Spinal cord (tissue), 10 donors: ENCODE results near the gene NUP93. TPM values are rescaled to one million over a fixed set of nuclear protein-coding genes. Genes with fewer than 3 reads are reported as not detected.
"Not testable (repeated sequence)": the region's sequence is repeated elsewhere in the genome, so short reads cannot be mapped to it uniquely, and the experiment has no call there.

Experiments used
- DNase-seq, 6 donors: peaks; one replicate each; pipeline versions ENCODE4 v3.0.0 to v3.0.0-alpha.2; 2013 to 2015; ENCODE audit warnings: low spot score in 6 of 6, low read depth in 4 of 6
- H3K27ac ChIP-seq: one replicate; pipeline ENCODE4 v1.5.1; 2013; ENCODE audit warnings: low read depth, low read length, control low read depth
- H3K27me3 ChIP-seq: one replicate; pipeline ENCODE4 v1.6.1; 2013; ENCODE audit warnings: low read length; ENCODE audit not compliant: control insufficient read depth, insufficient read depth
- H3K36me3 ChIP-seq: one replicate; pipeline ENCODE4 v1.6.1; 2013; ENCODE audit warnings: low read length; ENCODE audit not compliant: control insufficient read depth, insufficient read depth
- H3K4me1 ChIP-seq: one replicate; pipeline ENCODE4 v1.6.1; 2013; ENCODE audit warnings: low read length; ENCODE audit not compliant: control insufficient read depth, insufficient read depth
- H3K4me3 ChIP-seq: one replicate; pipeline ENCODE4 v1.5.1; 2013; ENCODE audit warnings: low read depth, low read length, control low read depth
- H3K9me3 ChIP-seq: one replicate; pipeline ENCODE4 v1.6.1; 2013; ENCODE audit warnings: low read length; ENCODE audit not compliant: control insufficient read depth, insufficient read depth
- WGBS: methylation state at CpG from one replicate; pipeline ENCODE4 v1.1.5; 2013; ENCODE audit warnings: missing lambda C conversion rate; ENCODE audit not compliant: insufficient coverage; 5-methylcytosine and 5-hydroxymethylcytosine counted together
- polyA plus RNA-seq, 2 donors: library from polyadenylated mRNA; unstranded; fragments of 120-200 nt; gene quantifications; one replicate each; pipeline ENCODE4 v1.2.1, GENCODE V29; 2013; ENCODE audit not compliant: insufficient read length in 2 of 2
- total RNA-seq, 2 donors: library from RNA; depleted of rRNA in 1 of 2; stranded (reverse); fragments of 120-200 nt in 1 of 2; fragments of >200 nt in 1 of 2; gene quantifications; one replicate each; pipeline versions ENCODE4 v1.2.3 to v1.2.4, GENCODE V29; 2013 to 2014
- donor health status: healthy.

NUP93 gene
- total and polyA plus RNA-seq, 4 donors, result 103 to 128 (median 121) TPM

DNA sequence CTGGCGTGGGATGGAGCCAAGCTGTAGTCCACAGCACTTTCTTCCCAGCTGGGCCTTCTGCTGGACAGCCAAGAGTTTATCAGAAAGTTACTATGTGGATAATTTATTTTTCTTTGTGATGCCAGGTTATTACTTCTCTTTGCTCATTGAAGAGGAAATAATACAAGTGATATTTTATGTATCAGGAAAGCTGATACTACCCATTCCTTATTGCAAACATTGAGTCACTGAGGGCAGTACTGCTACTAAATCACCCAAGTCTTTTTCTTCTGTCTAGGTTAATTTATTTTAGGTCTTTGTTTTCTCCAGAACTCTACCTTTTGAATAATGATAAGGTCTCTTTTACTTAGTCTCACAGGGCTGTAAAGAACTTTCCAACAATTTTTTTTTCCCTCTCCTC, 8.3 kb downstream of the NUP93 start:
- peaks cover 5% of the 10 kb centered on the region for H3K4me1 ChIP-seq
- no peaks in the 10 kb centered on the region for H3K27me3 ChIP-seq
- H3K9me3 ChIP-seq, result no peaks in the 10 kb centered on the region
- H3K4me3 ChIP-seq, result no peak overlapping the region
- no peak overlapping the region for H3K27ac ChIP-seq
- H3K36me3 ChIP-seq, result peaks cover 3% of the 10 kb centered on the region
- no peak for DNase-seq
- no CpG with 5 or more reads among the region's 1 CpG for WGBS

DNA sequence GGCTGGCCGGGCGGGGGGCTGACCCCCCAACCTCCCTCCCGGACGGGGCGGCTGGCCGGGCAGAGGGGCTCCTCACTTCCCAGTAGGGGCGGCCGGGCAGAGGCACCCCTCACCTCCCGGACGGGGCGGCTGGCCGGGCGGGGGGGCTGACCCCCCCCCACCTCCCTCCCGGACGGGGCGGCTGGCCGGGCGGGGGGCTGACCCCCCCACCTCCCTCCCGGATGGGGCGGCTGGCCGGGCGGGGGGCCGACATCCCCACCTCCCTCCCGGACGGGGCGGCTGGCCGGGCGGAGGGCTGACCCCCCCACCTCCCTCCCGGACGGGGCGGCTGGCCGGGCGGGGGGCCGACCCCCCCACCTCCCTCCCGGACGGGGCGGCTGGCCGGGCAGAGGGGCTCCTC, 9.4 kb downstream of the NUP93 start:
- no CpG with 5 or more reads among the region's 38 CpGs for WGBS
- H3K9me3 ChIP-seq, H3K27me3 ChIP-seq: not testable (repeated sequence)

DNA sequence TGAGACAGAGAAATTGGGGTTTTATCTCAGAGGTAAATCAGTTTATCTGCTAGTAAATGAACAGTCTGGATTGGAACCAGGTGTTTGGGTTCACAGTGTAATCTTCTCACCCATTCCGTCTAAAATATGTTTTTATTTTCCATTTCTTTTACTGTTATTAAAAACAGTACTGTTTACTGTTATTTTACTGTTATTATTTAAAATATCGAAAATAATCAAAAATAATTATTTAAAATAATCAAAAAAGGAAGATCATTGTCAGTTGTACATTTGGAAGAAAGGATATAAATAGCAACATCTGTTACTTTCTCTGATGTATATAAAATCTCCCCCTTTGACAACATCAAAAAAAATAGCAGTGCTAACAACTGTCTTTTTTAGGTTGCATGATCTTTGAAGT, 11.5 kb downstream of the NUP93 start:
- no peaks in the 10 kb centered on the region for H3K9me3 ChIP-seq
- no peak for DNase-seq
- no peaks in the 10 kb centered on the region for H3K36me3 ChIP-seq
- H3K27me3 ChIP-seq, result no peaks in the 10 kb centered on the region
- no peak overlapping the region for H3K4me3 ChIP-seq
- WGBS, result no CpG with 5 or more reads among the region's 2 CpGs
- no peak overlapping the region for H3K27ac ChIP-seq
- H3K4me1 ChIP-seq, result peaks cover 9% of the 10 kb centered on the region

More for the DNA sequence above, 9.4 kb downstream of the NUP93 start:
- H3K36me3 ChIP-seq, H3K4me3 ChIP-seq, DNase-seq, H3K4me1 ChIP-seq, H3K27ac ChIP-seq: not testable (repeated sequence)

DNA sequence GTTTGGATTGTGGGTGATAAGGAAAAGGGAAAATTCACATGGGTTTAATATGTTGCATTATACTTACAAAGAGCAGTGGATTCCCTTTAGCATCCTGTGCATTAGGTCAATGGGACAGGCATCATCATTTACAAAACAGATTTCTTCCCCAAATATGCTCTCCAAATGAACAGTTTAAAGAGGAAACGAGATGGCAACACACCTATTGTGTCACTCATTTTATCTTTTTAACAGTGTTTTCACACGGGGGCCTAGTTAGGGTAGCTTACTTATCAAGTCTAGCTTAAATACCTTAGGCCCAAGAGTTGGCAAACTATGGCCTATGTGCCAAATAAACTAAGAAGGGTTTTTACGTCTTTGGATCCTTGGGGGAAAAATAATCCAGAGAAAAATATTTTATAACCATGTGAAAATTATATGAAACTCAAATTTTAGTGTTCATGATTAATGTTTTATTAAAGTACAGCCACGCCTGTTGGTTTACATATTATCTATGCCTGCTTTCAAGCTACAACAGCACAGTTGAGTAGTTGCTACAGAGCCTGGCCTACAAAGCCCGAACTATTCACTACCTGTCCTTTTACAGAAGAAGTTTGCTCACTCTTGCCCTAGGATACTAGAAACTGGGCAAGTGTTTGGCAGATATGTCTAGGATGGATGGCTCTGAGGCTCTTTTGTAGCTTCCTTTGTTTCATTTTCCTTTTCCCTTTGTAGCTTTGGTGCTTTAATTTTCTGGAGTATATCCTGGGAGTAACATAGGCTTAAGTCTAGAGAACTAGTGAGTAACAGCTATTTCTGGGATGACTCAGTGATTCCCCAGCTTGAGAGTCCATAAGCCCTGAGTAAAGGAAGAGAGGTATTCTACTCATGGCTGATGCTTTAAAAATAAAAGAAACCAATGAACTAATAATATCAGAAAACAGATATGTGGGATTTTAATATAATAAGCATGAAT, 12.4 kb downstream of the NUP93 start:
- Histone ChIP-seq H3K27me3 (no peaks in the 10 kb centered on the region), H3K9me3 (no peaks in the 10 kb centered on the region), H3K27ac (no peak overlapping the region), H3K4me1 (peaks cover 9% of the 10 kb centered on the region), H3K4me3 (no peak overlapping the region), H3K36me3 (no peaks in the 10 kb centered on the region)
- WGBS, result no CpG with 5 or more reads among the region's 5 CpGs
- no peak for DNase-seq

DNA sequence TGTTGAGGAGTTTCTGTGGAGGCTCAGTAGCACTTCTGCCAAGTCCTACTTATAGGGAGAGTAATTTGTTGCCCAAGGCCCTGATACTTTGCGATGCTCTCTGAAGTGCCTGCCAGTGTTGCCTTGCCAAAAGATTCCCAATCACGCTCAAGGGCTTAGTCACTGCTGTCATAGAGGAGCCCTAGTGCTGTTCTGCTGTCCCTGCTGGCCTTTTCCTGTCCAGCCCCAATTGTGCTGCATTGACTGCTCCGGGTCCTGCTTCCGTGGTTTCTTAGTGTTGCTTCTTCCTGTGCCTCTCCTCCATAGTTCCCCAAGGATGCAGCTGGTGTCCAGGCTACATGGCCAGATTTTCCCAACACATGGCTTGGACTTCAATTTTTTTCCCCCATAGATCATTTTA, 13.9 kb downstream of the NUP93 start:
- H3K4me1 ChIP-seq, result peaks cover 4% of the 10 kb centered on the region
- no peak overlapping the region for H3K27ac ChIP-seq
- no peak overlapping the region for H3K4me3 ChIP-seq
- 53% methylated on average over 4 of the region's 4 CpGs for WGBS
- peak in 1 of 6 donors; percentile 22 for DNase-seq
- no peaks in the 10 kb centered on the region for H3K27me3 ChIP-seq
- peaks cover 4% of the 10 kb centered on the region for H3K36me3 ChIP-seq
- no peaks in the 10 kb centered on the region for H3K9me3 ChIP-seq

DNA sequence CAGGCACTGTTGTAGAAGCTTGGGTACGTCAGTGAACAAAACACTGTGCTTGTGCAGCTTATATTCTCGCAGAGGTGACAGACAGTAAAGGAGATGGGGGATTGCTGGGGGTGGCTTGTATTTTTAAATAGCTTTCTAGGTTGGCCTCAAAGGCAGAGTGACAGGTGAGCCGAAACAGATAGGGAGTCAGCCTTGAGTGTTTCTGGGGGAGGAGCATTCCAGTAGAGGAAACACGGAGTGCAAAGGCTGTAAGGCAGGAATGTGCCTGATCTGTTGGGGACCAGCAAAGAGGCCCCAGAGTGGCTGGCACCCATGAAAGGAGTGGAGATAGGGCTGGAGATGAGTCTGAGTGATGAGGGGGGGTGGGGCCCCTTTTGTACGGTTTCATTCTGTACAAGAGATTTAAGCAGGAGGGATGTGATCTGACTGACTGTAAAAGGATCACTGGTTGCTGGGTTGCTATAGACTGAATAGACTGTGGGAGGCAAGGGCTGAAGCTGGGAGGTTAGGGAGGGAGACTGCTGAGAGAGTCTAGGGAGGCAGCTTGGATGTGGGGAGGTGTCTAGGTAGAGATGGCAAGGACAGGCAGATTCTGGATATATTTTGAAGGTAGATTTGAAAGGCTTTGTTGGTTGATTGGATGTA, 15.2 kb downstream of the NUP93 start:
- 70% methylated on average over 5 of the region's 5 CpGs for WGBS
- Histone ChIP-seq H3K9me3 (no peaks in the 10 kb centered on the region), H3K27ac (no peak overlapping the region), H3K4me1 (peaks cover 4% of the 10 kb centered on the region), H3K4me3 (no peak overlapping the region), H3K36me3 (peaks cover 4% of the 10 kb centered on the region), H3K27me3 (no peaks in the 10 kb centered on the region)
- DNase-seq, result no peak

DNA sequence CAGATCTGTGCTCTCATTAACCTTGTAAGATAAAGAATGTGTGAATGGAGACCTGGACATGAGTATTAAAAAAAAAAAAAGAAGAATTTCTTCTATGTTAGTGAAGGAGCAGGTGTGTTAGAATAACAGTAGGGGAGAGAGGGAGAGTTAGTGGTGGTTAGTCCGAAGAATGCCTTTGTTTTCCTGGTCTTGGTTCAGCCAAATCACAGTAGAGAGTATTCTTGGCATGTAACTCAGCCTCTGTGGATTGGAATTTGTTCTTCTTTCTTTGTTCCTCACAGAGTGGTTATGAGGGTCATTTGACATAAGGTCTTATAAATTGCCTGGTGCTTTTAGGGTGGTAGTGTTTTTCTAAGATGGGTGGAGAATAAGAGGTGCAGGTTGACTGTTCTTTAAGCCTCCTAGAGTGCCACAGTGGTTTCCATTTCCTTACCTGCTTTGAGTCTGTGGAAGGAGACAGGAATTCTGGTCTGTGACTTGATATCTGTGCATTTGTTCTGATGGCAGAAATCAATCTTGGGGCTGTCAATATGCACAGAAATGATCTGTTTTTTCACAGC, 17.6 kb downstream of the NUP93 start:
- no peaks in the 10 kb centered on the region for H3K27me3 ChIP-seq
- peaks cover 4% of the 10 kb centered on the region for H3K36me3 ChIP-seq
- no peak overlapping the region for H3K4me3 ChIP-seq
- peaks cover 4% of the 10 kb centered on the region for H3K4me1 ChIP-seq
- no peaks in the 10 kb centered on the region for H3K9me3 ChIP-seq
- no peak for DNase-seq
- no peak overlapping the region for H3K27ac ChIP-seq
- WGBS, result 57% methylated on average over 1 of the region's 1 CpG

DNA sequence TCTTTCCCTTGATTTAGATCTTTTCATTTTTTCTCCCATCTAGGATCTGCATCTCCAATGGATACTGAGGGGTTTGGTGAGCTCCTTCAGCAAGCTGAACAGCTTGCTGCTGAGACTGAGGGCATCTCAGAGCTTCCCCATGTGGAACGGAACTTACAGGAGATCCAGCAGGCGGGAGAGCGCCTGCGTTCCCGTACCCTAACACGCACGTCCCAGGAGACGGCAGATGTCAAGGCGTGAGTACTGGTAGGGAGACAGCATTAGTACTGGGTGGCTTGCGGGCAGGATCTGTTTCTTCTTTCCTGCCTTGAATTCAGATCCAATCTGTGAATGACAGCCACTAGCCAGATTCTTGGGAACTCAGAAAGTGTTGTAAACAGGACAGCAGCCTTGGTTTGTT, 18.3 kb downstream of the NUP93 start:
- Histone ChIP-seq H3K27ac (no peak overlapping the region), H3K36me3 (peaks cover 4% of the 10 kb centered on the region), H3K9me3 (no peaks in the 10 kb centered on the region), H3K4me1 (peaks cover 4% of the 10 kb centered on the region), H3K27me3 (no peaks in the 10 kb centered on the region), H3K4me3 (no peak overlapping the region)
- WGBS, result 94% methylated on average over 10 of the region's 10 CpGs
- DNase-seq, result no peak

DNA sequence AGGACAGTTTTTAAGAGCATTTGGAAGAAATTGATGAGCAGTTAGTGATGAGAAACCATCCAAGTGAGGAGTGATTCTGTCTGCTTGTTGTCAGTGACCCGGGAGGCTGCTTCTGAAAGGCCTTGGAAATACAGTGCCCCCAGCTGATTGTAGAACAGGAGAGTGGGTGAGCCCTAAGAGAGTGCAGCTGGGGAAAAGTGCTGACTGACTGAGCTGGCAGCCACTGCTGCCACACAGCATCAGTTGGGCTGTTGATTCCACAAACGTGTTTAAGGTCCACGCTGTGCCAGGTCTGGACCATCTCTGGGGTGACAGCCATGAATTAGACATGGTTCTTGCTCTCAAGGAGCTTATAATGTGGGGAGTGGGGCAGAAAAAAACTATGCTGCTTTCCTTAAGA, 18.9 kb downstream of the NUP93 start:
- Histone ChIP-seq H3K36me3 (peaks cover 4% of the 10 kb centered on the region), H3K27ac (no peak overlapping the region), H3K4me1 (peaks cover 2% of the 10 kb centered on the region), H3K27me3 (no peaks in the 10 kb centered on the region), H3K4me3 (no peak overlapping the region), H3K9me3 (no peaks in the 10 kb centered on the region)
- DNase-seq, result peak in 1 of 6 donors; percentile 17
- 60% methylated on average over 3 of the region's 3 CpGs for WGBS
